Neural cell (in vitro differentiated cells): ENCODE results near the gene HSPB7. TPM values are rescaled to one million over a fixed set of nuclear protein-coding genes. Genes with fewer than 3 reads are reported as not detected.

ENCODE experiments used
- H2AFZ ChIP-seq: fragments of 200-600, 300-800 bp; sonication (generic), shearing (Covaris generic); 2 replicates; pipeline ENCODE4 v1.6.0; 2014; ENCODE audit warnings: low read depth, mild to moderate bottlenecking, antibody characterized with exemption, low read length, moderate library complexity
- H3F3A ChIP-seq: fragments of 200-600 bp; shearing (Covaris generic); 2 replicates; pipeline ENCODE4 v1.6.1; 2016; ENCODE audit warnings: mild to moderate bottlenecking, moderate library complexity, mixed read lengths, antibody characterized with exemption, low read length; ENCODE audit not compliant: insufficient read depth, poor library complexity, severe bottlenecking
- H3K27ac ChIP-seq: fragments of 200-600, 300-800 bp; sonication (generic), shearing (Covaris generic); 2 replicates; pipeline ENCODE4 v1.5.1; 2014; ENCODE audit warnings: mild to moderate bottlenecking, low read length, moderate library complexity
- H3K27me3 ChIP-seq: fragments of 300-800, 200-600 bp; sonication (generic), shearing (Covaris generic); 2 replicates; pipeline ENCODE4 v1.6.0; 2014; ENCODE audit warnings: mild to moderate bottlenecking, low read depth, low read length, moderate library complexity; ENCODE audit not compliant: insufficient read depth
- H3K36me3 ChIP-seq: fragments of 300-800, 200-600 bp; sonication (generic), shearing (Covaris generic); 2 replicates; pipeline ENCODE4 v1.5.1; 2014; ENCODE audit warnings: mild to moderate bottlenecking, antibody characterized with exemption, low read length, moderate library complexity; ENCODE audit not compliant: insufficient read depth
- H3K4me2 ChIP-seq: fragments of 300-800, 200-600 bp; sonication (generic), shearing (Covaris generic); 2 replicates; pipeline ENCODE4 v1.6.0; 2014; ENCODE audit warnings: mild to moderate bottlenecking, low read length
- H3K4me3 ChIP-seq: fragments of 300-800, 200-600 bp; sonication (generic), shearing (Covaris generic); 2 replicates; pipeline ENCODE4 v1.5.1; 2014; ENCODE audit warnings: mild to moderate bottlenecking, low read length, moderate library complexity
- H3K79me2 ChIP-seq: fragments of 200-600 bp; shearing (Covaris generic); replicated peaks from 2 replicates; pipeline ENCODE4 v1.6.0; 2014; ENCODE audit warnings: mild to moderate bottlenecking, low read length, moderate library complexity; ENCODE audit not compliant: insufficient read depth
- H3K9ac ChIP-seq: fragments of 300-800, 200-600 bp; sonication (generic), shearing (Covaris generic); 2 replicates; pipeline ENCODE4 v1.6.1; 2016; ENCODE audit warnings: mild to moderate bottlenecking, low read length, mixed read lengths
- H3K9me2 ChIP-seq: fragments of 200-600 bp; shearing (Covaris generic); 2 replicates; pipeline ENCODE4 v1.6.1; 2016; ENCODE audit warnings: mild to moderate bottlenecking, low read length, mixed read lengths; ENCODE audit not compliant: insufficient read depth
- H3K9me3 ChIP-seq: fragments of 200-600, 300-800 bp; sonication (generic), shearing (Covaris generic); 2 replicates; pipeline ENCODE4 v1.6.1; 2016; ENCODE audit warnings: mild to moderate bottlenecking, mixed run types, low read length, moderate library complexity, mixed read lengths
- H4K20me1 ChIP-seq: fragments of 200-600 bp; shearing (Covaris generic); 2 replicates; pipeline ENCODE4 v1.6.1; 2016; ENCODE audit warnings: mild to moderate bottlenecking, mixed run types; ENCODE audit not compliant: insufficient read depth
- CTCF ChIP-seq: fragments of 450-650 bp; IDR thresholded peaks from 2 replicates; pipeline ENCODE4 v1.5.1; 2014; ENCODE audit warnings: antibody characterized with exemption, mild to moderate bottlenecking, moderate library complexity; ENCODE audit not compliant: poor library complexity, severe bottlenecking
- EP300 ChIP-seq: fragments of 450-650 bp; conservative IDR thresholded peaks from 2 replicates; pipeline ENCODE4 v1.6.1; 2014; ENCODE audit warnings: antibody characterized with exemption, mild to moderate bottlenecking, moderate library complexity; ENCODE audit not compliant: poor library complexity, severe bottlenecking
- EZH2 ChIP-seq: fragments of 200-600, 300-800 bp; shearing (Covaris generic), sonication (generic); IDR thresholded peaks from 2 replicates; pipeline ENCODE4 v1.6.1; 2014; ENCODE audit warnings: antibody characterized with exemption, low read length, borderline replicate concordance, mild to moderate bottlenecking; ENCODE audit not compliant: insufficient read depth, poor library complexity, severe bottlenecking
- POLR2AphosphoS5 ChIP-seq: IDR thresholded peaks from 2 replicates; pipeline ENCODE4 v1.6.1; 2012
- RAD21 ChIP-seq: fragments of 450-650 bp; conservative IDR thresholded peaks from 2 replicates; pipeline ENCODE4 v1.6.1; 2014; ENCODE audit warnings: antibody characterized with exemption, mild to moderate bottlenecking, moderate library complexity
- REST ChIP-seq: IDR thresholded peaks from 2 replicates; pipeline ENCODE4 v1.6.1; 2012; ENCODE audit warnings: borderline replicate concordance
- SMC3 ChIP-seq: fragments of 450-650 bp; conservative IDR thresholded peaks from 2 replicates; pipeline ENCODE4 v1.6.1; 2014; ENCODE audit warnings: antibody characterized with exemption, mild to moderate bottlenecking, moderate library complexity; ENCODE audit not compliant: poor library complexity
- TAF1 ChIP-seq: IDR thresholded peaks from 2 replicates; pipeline ENCODE4 v1.6.1; 2012; ENCODE audit warnings: low read depth
- polyA plus RNA-seq: library from polyadenylated mRNA; depleted of rRNA; stranded (reverse); fragments of >200 nt; gene quantifications from 2 replicates; pipeline ENCODE4 v1.2.3, GENCODE V29; 2014

HSPB7 gene
- polyA plus RNA-seq, 1 donor from 2014 or later, result not detected

GRCh38 chr1:15991427-15992186 lies 26.2 kb downstream of the HSPB7 start:
- H2AFZ ChIP-seq, result no peak overlapping the region
- no peak overlapping the region for H3K4me3 ChIP-seq
- H3K4me2 ChIP-seq, result no peak overlapping the region
- H4K20me1 ChIP-seq, result no peaks in the 10 kb centered on the region
- no peaks in the 10 kb centered on the region for H3K36me3 ChIP-seq
- H3K9ac ChIP-seq, result no peak overlapping the region
- TF ChIP-seq RAD21, result no peak
- no peak for TF ChIP-seq CTCF
- TF ChIP-seq REST, result no peak
- no peak for TF ChIP-seq POLR2AphosphoS5
- TF ChIP-seq TAF1, result no peak
- no peak for TF ChIP-seq SMC3
- TF ChIP-seq EP300, result no peak
- H3K79me2 ChIP-seq, result no peaks in the 10 kb centered on the region
- H3F3A ChIP-seq, result no peaks in the 10 kb centered on the region
- no peak overlapping the region for H3K27ac ChIP-seq
- no peaks in the 10 kb centered on the region for H3K27me3 ChIP-seq
- no peaks in the 10 kb centered on the region for H3K9me3 ChIP-seq
- no peaks in the 10 kb centered on the region for H3K9me2 ChIP-seq

GRCh38 chr1:15989776-15990175 lies 28.1 kb downstream of the HSPB7 start:
- Histone ChIP-seq H3K9ac (no peak overlapping the region), H3K9me2 (no peaks in the 10 kb centered on the region), H3K4me2 (no peak overlapping the region), H3K79me2 (no peaks in the 10 kb centered on the region), H3K27ac (no peak overlapping the region), H3K27me3 (no peaks in the 10 kb centered on the region), H3F3A (no peaks in the 10 kb centered on the region), H3K4me3 (no peak overlapping the region), H4K20me1 (no peaks in the 10 kb centered on the region), H3K36me3 (no peaks in the 10 kb centered on the region), H2AFZ (no peak overlapping the region), H3K9me3 (no peaks in the 10 kb centered on the region)
- no peak for TF ChIP-seq SMC3
- TF ChIP-seq TAF1, result no peak
- no peak for TF ChIP-seq REST
- no peak for TF ChIP-seq RAD21
- no peak for TF ChIP-seq EP300
- no peak for TF ChIP-seq POLR2AphosphoS5
- TF ChIP-seq CTCF, result no peak
- TF ChIP-seq EZH2, result no peak
